HCT116 (cell line): ENCODE results near the gene NEU4. TPM values are rescaled to one million over a fixed set of nuclear protein-coding genes. Genes with fewer than 3 reads are reported as not detected.

Experiments
- ATAC-seq: fragments of 200-7000 bp; cut with Tn5 transposase; 2 replicates; pipeline ENCODE4 v1.9.1; 2020; ENCODE audit warnings: mild to moderate bottlenecking, moderate library complexity
- BruUV-seq: library from RNA; stranded (reverse); fragments of 400-500 nt; replicated peaks from 2 replicates; lab custom pipeline; 2021; lab: Mats Ljungman, UMichigan
- CTCF ChIA-PET: fragments of 300-600 bp; sonication (Branson Sonifier 250); formaldehyde crosslinking; loops from one replicate; lab custom pipeline; 2021; ENCODE audit warnings: antibody characterized with exemption; lab: Charles Lee
- POLR2A ChIA-PET: fragments of 300-600, 350-600 bp; sonication (Branson Sonifier 250); formaldehyde crosslinking; loops from one replicate; lab custom pipeline; 2021; ENCODE audit warnings: antibody characterized with exemption; lab: Charles Lee
- RAD21 ChIA-PET, 2 experiments: fragments of 300-600 bp; sonication (Branson Sonifier 250); formaldehyde crosslinking; loops; one replicate each; lab custom pipeline; 2023; ENCODE audit warnings: low total read pairs in 2 of 2; ENCODE audit not compliant: uncharacterized antibody in 2 of 2, unreplicated experiment in 2 of 2, low non-redundant PET in 1 of 2; lab: Charles Lee
- DNase-seq: peaks from one replicate; pipeline ENCODE4 v3.0.0-alpha.2; 2010; ENCODE audit warnings: low read depth, low spot score
- H2AFZ ChIP-seq: fragments of 200-600 bp; shearing (Covaris generic), sonication (generic); 2 replicates; pipeline ENCODE4 v1.6.1; 2017; ENCODE audit warnings: low read depth, mixed run types, mixed read lengths, antibody characterized with exemption, low read length; ENCODE audit not compliant: poor library complexity, severe bottlenecking
- H3K27ac ChIP-seq: 2 replicates; pipeline ENCODE4 v1.5.1; 2012; ENCODE audit warnings: low read depth, low read length
- H3K27me3 ChIP-seq: fragments of 200-600 bp; sonication (generic); 2 replicates; pipeline ENCODE4 v1.6.1; 2016; ENCODE audit warnings: mixed run types, low read length, mixed read lengths; ENCODE audit not compliant: insufficient read depth
- H3K36me3 ChIP-seq, 2 experiments: fragments of 200-500 bp in 1 of 2; fragments of 200-600 bp in 1 of 2; sonication (Bioruptor generic) in 1 of 2; sonication (generic) in 1 of 2; 2 replicates each; pipeline versions ENCODE4 v1.5.1 to v1.6.1; 2014 to 2016; ENCODE audit warnings: low read length in 2 of 2, inconsistent platforms in 1 of 2, mixed read lengths in 1 of 2, mixed run types in 1 of 2; ENCODE audit not compliant: insufficient read depth in 2 of 2, control insufficient read depth in 1 of 2
- H3K4me1 ChIP-seq, 2 experiments: fragments of 200-600 bp in 1 of 2; sonication (generic) in 1 of 2; 2 replicates each; pipeline versions ENCODE4 v1.5.1 to v1.6.1; 2012 to 2017; ENCODE audit warnings: low read length in 2 of 2, inconsistent platforms in 1 of 2, mild to moderate bottlenecking in 1 of 2, mixed read lengths in 1 of 2, mixed run types in 1 of 2, moderate library complexity in 1 of 2; ENCODE audit not compliant: insufficient read depth in 2 of 2, control insufficient read depth in 1 of 2
- H3K4me2 ChIP-seq: fragments of 200-600 bp; sonication (generic); 2 replicates; pipeline ENCODE4 v1.6.1; 2017; ENCODE audit warnings: mixed run types, low read length, mixed read lengths
- H3K4me3 ChIP-seq, 2 experiments: fragments of 200-600 bp in 1 of 2; sonication (generic) in 1 of 2; replicated peaks in 1 of 2; 2 replicates each; pipeline ENCODE4 v1.5.1; 2011 to 2016; ENCODE audit warnings: low read length in 2 of 2, control low read depth in 1 of 2, low read depth in 1 of 2, mild to moderate bottlenecking in 1 of 2, mixed read lengths in 1 of 2, mixed run types in 1 of 2
- H3K79me2 ChIP-seq: fragments of 200-600 bp; sonication (generic); 2 replicates; pipeline ENCODE4 v1.6.1; 2017; ENCODE audit warnings: mild to moderate bottlenecking, mixed run types, low read length, moderate library complexity, mixed read lengths; ENCODE audit not compliant: insufficient read depth
- H3K9ac ChIP-seq: fragments of 200-600 bp; sonication (generic); 2 replicates; pipeline ENCODE4 v1.6.1; 2016; ENCODE audit warnings: low read length, mixed read lengths
- H3K9me2 ChIP-seq: fragments of 200-600 bp; sonication (generic), shearing (Covaris generic); 2 replicates; pipeline ENCODE4 v1.6.1; 2017; ENCODE audit warnings: mixed run types, mild to moderate bottlenecking, moderate library complexity; ENCODE audit not compliant: insufficient read depth
- H3K9me3 ChIP-seq, 2 experiments: fragments of 200-500 bp in 1 of 2; fragments of 200-600 bp in 1 of 2; sonication (Bioruptor generic) in 1 of 2; sonication (generic) in 1 of 2; 2 replicates each; pipeline ENCODE4 v1.6.1; 2014 to 2017; ENCODE audit warnings: low read length in 2 of 2, mixed read lengths in 2 of 2, inconsistent platforms in 1 of 2, low read depth in 1 of 2, mild to moderate bottlenecking in 1 of 2, mixed run types in 1 of 2, moderate library complexity in 1 of 2; ENCODE audit not compliant: control insufficient read depth in 1 of 2, insufficient read depth in 1 of 2
- H4K20me1 ChIP-seq: fragments of 200-600 bp; sonication (generic), shearing (Covaris generic); 2 replicates; pipeline ENCODE4 v1.6.1; 2017; ENCODE audit warnings: mixed run types, mild to moderate bottlenecking, moderate library complexity; ENCODE audit not compliant: insufficient read depth
- ATF3 ChIP-seq: IDR thresholded peaks from 2 replicates; pipeline ENCODE4 v1.6.1; 2012
- CBX3 ChIP-seq: IDR thresholded peaks from 2 replicates; pipeline ENCODE4 v1.6.1; 2012; ENCODE audit warnings: low read depth
- EZH2 ChIP-seq: fragments of 200-600 bp; sonication (generic); IDR thresholded peaks from 2 replicates; pipeline ENCODE4 v1.6.1; 2017; ENCODE audit warnings: antibody characterized with exemption, mixed run types
- EZH2phosphoT487 ChIP-seq: fragments of 200-600 bp; IDR thresholded peaks from 2 replicates; pipeline ENCODE4 v1.6.1; 2018; ENCODE audit warnings: antibody characterized with exemption, borderline replicate concordance
- RAD21 ChIP-seq: IDR thresholded peaks from 2 replicates; pipeline ENCODE4 v1.6.1; 2012; ENCODE audit warnings: low read depth, mild to moderate bottlenecking
- REST ChIP-seq: IDR thresholded peaks from 2 replicates; pipeline ENCODE4 v1.6.1; 2012; ENCODE audit warnings: low read depth
- SIN3A ChIP-seq: IDR thresholded peaks from 2 replicates; pipeline ENCODE4 v1.6.1; 2012; ENCODE audit warnings: low read depth
- SP1 ChIP-seq: IDR thresholded peaks from 2 replicates; pipeline ENCODE4 v1.6.1; 2012; ENCODE audit warnings: low read depth
- SRF ChIP-seq: IDR thresholded peaks from 2 replicates; pipeline ENCODE4 v1.6.1; 2012; ENCODE audit warnings: low read depth
- TCF7L2 ChIP-seq: IDR thresholded peaks from 2 replicates; pipeline ENCODE4 v1.7.0; 2011; ENCODE audit warnings: borderline replicate concordance, inconsistent platforms; ENCODE audit not compliant: insufficient read depth, insufficient read length; ENCODE audit errors: extremely low read depth
- ZFX ChIP-seq: fragments of 450-650 bp; IDR thresholded peaks from 2 replicates; pipeline ENCODE4 v1.6.1; 2017
- ZNF274 ChIP-seq: fragments of 200-500 bp; sonication (Bioruptor generic); IDR thresholded peaks from 2 replicates; pipeline ENCODE4 v1.6.1; 2014; ENCODE audit warnings: mild to moderate bottlenecking, low read depth, low read length, inconsistent platforms
- intact Hi-C: fragments of 100-400 bp; cut with micrococcal nuclease; formaldehyde crosslinking; loops from 2 replicates; pipeline ENCODE4 v1.10.0; 2022
- total RNA-seq: library from RNA; stranded (reverse); gene quantifications from one replicate; pipeline ENCODE4 v1.2.1, GENCODE V29; 2021; ENCODE audit not compliant: unreplicated experiment
- TF ChIP-seq, protein P1 (sequence below): IDR thresholded peaks from 2 replicates; pipeline ENCODE4 v1.6.1; 2011; ENCODE audit warnings: mild to moderate bottlenecking, low read length, moderate library complexity; ENCODE audit not compliant: insufficient replicate concordance; ENCODE audit errors: extremely low read depth

Gene NEU4
- total RNA-seq, 1 experiment from 2014 or later: 0.34 TPM

GRCh38 chr2:241818229-241818942, 9.4 kb downstream of the NEU4 start (continued):
- TF ChIP-seq REST: no peak
- TF ChIP-seq, all 23 proteins: peak for 0

- ChIA-PET CTCF (no interaction called here), POLR2A (no interaction called here), RAD21 (no interaction called here)
- H3K9ac ChIP-seq: no peak overlapping the region
- H3K4me3 ChIP-seq: no peak overlapping the region
- H3K36me3 ChIP-seq: no peaks in the 10 kb centered on the region
- no peaks in the 10 kb centered on the region for H3K27me3 ChIP-seq
- H3K4me2 ChIP-seq: no peak overlapping the region
- no peaks in the 10 kb centered on the region for H3K9me2 ChIP-seq
- H3K9me3 ChIP-seq: no peaks in the 10 kb centered on the region
- BruUV-seq: no TSS peak
- no peak overlapping the region for H3K27ac ChIP-seq
- H3K4me1 ChIP-seq: no peaks in the 10 kb centered on the region
- no peak for DNase-seq
- H2AFZ ChIP-seq: no peak overlapping the region
- TF ChIP-seq CBX3 (no peak), RAD21 (no peak), REST (no peak), EZH2phosphoT487 (no peak), SRF (no peak), ZNF274 (no peak), TCF7L2 (no peak), SP1 (no peak), EZH2 (no peak), SIN3A (no peak), ZFX (no peak), ATF3 (no peak)
- TF ChIP-seq, protein P1, sequence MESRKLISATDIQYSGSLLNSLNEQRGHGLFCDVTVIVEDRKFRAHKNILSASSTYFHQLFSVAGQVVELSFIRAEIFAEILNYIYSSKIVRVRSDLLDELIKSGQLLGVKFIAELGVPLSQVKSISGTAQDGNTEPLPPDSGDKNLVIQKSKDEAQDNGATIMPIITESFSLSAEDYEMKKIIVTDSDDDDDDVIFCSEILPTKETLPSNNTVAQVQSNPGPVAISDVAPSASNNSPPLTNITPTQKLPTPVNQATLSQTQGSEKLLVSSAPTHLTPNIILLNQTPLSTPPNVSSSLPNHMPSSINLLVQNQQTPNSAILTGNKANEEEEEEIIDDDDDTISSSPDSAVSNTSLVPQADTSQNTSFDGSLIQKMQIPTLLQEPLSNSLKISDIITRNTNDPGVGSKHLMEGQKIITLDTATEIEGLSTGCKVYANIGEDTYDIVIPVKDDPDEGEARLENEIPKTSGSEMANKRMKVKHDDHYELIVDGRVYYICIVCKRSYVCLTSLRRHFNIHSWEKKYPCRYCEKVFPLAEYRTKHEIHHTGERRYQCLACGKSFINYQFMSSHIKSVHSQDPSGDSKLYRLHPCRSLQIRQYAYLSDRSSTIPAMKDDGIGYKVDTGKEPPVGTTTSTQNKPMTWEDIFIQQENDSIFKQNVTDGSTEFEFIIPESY: no peak
- ATAC-seq: no peak
- H3K79me2 ChIP-seq: no peaks in the 10 kb centered on the region
- H4K20me1 ChIP-seq: no peaks in the 10 kb centered on the region
- intact Hi-C loops: no loop called here
Measured at GRCh38 chr2:241818943-241819270, 9.9 kb downstream of the NEU4 start.
